GM18951 (cell line): ENCODE measurements around the gene EEF1AKMT3.

Experiments used
- POLR2A ChIP-seq: IDR thresholded peaks from 4 replicates; pipeline ENCODE4 v1.6.1; 2011; ENCODE audit warnings: mild to moderate bottlenecking; ENCODE audit not compliant: insufficient read length, insufficient read depth; ENCODE audit errors: extremely low read depth
- in situ Hi-C: fragments of 300-500 bp; cut with MboI; formaldehyde crosslinking; loops from one replicate; pipeline ENCODE4 v1.12.0; 2022; ENCODE audit warnings: low sequenced_read_pairs, mixed read lengths, inconsistent platforms; ENCODE audit not compliant: unreplicated experiment

The EEF1AKMT3 gene

DNA sequence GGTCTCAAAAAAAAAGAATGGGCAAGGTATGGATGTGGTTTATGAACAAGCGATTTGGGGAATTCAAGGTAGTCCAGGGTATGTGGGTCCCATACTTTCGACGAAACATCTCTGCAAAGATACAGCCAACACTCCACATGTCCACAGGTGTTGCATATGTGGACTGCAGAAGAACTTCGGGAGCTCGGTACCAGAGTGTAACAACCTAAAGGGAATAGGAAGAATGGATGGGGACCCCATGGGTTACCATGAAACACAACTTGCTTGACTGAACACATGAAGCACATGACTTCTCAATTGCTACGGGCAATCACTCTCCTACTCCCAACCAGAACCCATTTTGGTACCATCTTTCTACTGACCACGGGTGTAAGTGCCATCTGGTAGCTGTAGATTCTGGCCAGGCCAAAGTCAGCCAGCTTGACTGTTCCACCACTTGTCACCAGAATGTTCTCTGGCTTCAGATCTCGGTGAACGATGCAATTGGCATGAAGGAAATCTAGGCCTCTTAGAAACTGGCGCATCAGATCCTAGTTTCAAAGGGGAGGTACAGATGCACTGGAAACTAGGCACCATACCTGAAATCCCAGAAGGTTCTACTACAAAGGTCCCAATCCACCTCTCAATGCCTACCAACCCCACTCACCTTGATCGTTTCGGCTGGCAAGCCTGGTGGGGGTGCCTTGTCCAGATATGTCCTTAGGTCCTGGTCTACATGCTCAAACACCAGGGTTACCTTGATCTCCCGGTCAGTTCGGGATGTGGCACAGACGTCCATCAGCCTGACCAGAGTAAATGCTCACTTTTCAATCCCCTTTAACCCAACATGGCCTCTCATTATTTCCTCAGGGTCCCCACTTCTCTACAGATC, 21.6 kb upstream of the EEF1AKMT3 start:
- TF ChIP-seq POLR2A, result no peak
- in situ Hi-C loops, result no loop called here

- no peak for TF ChIP-seq POLR2A
- in situ Hi-C loops, result no loop called here
Observed at GRCh38 chr12:57751432-57751787, 21.0 kb upstream of the EEF1AKMT3 start.

- TF ChIP-seq POLR2A, result peak; percentile 79
- in situ Hi-C loops, result no loop called here
Observed at GRCh38 chr12:57751788-57752667, 20.4 kb upstream of the EEF1AKMT3 start, which contains the start of gene CDK4. CDK4 (minus strand) TSS chr12:57752310; CDS start chr12:57751717, 593 bp downstream.

GRCh38 chr12:57752668-57753000, 19.8 kb upstream of the EEF1AKMT3 start:
- TF ChIP-seq POLR2A, result no peak
- in situ Hi-C loops, result no loop called here

GRCh38 chr12:57753756-57754337, 18.6 kb upstream of the EEF1AKMT3 start:
- in situ Hi-C loops, result no loop called here

GRCh38 chr12:57754411-57755193, 17.8 kb upstream of the EEF1AKMT3 start, which contains the start of gene MARCHF9:
MARCHF9 (plus strand) TSS chr12:57755103; CDS start chr12:57755529, 426 bp downstream.
- in situ Hi-C loops, result no loop called here
- no peak for TF ChIP-seq POLR2A

More at GRCh38 chr12:57753756-57754337, 18.6 kb upstream of the EEF1AKMT3 start:
- no peak for TF ChIP-seq POLR2A

DNA sequence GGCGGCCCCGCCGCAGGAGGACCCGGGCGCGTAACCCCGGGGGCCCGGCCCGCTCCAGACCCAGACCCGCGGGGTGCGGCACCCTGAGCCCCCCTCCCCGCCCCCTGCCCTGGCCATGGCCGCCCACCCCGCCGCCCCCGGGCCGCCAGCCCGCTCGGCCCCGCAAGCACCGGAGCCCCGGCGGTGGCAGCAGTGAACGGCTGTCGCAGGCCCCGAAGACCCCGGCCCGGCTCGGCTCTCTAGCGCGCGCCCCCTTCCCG, 17.3 kb upstream of the EEF1AKMT3 start:
- no peak for TF ChIP-seq POLR2A

DNA sequence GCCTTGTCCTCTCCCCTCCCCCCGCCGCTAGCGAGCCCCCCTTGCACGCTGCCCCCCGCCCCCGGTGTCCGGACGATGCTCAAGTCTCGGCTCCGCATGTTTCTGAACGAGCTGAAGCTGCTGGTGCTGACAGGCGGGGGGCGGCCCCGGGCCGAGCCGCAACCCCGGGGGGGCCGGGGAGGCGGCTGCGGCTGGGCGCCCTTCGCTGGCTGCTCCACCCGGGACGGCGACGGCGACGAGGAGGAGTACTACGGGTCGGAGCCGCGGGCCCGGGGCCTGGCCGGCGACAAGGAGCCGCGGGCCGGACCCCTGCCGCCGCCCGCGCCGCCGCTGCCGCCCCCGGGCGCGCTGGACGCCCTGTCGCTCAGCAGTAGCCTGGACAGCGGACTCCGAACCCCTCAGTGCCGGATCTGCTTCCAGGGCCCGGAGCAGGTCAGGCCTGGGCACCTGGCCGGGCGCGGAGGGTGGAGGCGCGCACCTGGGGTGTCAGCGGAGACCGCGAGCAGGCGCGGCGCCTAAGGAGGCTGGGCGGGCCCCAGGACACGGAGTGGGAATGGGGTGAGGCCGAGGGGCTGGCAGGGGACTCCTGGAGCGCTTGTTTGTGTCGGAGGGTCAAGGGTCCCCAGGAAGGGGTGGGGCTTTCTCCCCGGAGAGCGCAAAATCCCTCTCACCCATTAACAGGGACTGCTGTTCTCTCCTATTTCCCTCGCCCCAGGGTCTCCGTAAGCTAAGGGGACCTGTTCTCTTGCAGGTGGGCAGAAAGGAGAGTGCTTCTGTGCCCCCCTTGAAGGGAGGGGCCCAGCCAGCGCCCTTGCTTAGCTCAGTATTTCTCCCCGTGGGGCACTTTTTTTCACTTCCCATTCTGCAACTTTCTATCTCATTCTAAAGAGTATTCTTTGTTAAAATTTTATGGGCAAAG, 16.7 kb upstream of the EEF1AKMT3 start:
- no peak for TF ChIP-seq POLR2A
- in situ Hi-C loops, result no loop called here

More for the DNA sequence above, 17.3 kb upstream of the EEF1AKMT3 start:
- in situ Hi-C loops, result no loop called here

DNA sequence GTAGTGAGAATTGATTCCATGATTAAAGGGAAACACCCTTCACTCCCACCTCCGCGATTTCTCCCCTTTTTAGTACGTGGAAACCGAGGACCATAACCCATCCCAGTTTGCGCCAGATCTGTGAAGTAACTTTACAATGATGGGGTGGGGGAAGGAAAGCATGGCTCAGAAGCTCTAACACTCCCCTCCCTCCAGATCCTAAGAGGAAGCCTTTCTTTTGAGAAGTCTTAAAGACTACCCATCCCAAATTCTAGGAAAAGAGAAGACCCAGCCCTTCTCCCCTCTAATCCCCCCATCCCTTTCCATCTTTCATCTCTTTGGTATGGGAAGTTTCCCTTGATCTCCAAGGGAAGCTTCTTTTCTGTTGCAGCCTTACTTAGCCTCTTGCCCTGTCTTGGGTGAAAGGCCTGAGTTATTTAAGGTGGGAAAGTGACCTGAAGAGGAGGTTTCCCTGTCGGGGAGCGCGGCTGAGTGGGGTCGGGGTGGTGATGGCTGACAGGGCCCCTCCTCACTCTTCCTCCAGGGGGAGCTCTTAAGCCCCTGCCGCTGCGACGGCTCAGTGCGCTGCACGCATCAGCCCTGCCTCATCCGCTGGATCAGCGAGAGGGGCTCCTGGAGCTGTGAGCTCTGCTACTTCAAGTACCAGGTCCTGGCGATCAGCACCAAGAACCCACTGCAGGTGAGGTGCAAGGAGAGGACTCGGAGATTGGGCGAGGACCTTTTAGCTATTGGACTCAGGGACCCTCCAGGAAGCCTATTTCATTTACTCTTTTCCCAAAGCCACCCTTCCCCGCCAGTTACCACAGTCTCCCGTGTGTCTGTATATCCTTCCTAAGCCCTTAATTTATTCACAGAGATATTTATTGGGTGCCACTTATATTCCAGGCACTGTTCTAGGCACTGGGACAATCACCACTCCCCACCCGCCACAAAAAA, 15.7 kb upstream of the EEF1AKMT3 start:
- TF ChIP-seq POLR2A, result no peak
- in situ Hi-C loops, result no loop called here

- in situ Hi-C loops, result no loop called here
- no peak for TF ChIP-seq POLR2A
Observed at GRCh38 chr12:57757771-57758170, 14.6 kb upstream of the EEF1AKMT3 start.
